Memory B cell (primary cell): ENCODE measurements around the gene FGD4.

Experiments
- ATAC-seq: fragments of 150-1000 bp; cut with Tn5 transposase; 2 replicates; pipeline ENCODE4 v1.10.0; 2021; ENCODE audit warnings: low read depth, mild to moderate bottlenecking, moderate library complexity
- DNase-seq, 2 donors: peaks; one replicate each; pipeline ENCODE4 v3.0.0; 2022; ENCODE audit warnings: low spot score in 2 of 2
- H3K27ac Mint-ChIP-seq: one replicate; pipeline ENCODE4 v1.8.0; 2022; ENCODE audit warnings: mild to moderate bottlenecking, moderate library complexity, mixed read lengths
- H3K27me3 Mint-ChIP-seq: one replicate; pipeline ENCODE4 v1.8.0; 2022; ENCODE audit warnings: mixed read lengths
- H3K36me3 Mint-ChIP-seq: one replicate; pipeline ENCODE4 v1.8.0; 2022; ENCODE audit warnings: mild to moderate bottlenecking, mixed read lengths
- H3K4me1 Mint-ChIP-seq: one replicate; pipeline ENCODE4 v1.8.0; 2022; ENCODE audit warnings: mixed read lengths
- H3K4me3 Mint-ChIP-seq: one replicate; pipeline ENCODE4 v1.8.0; 2022; ENCODE audit warnings: mild to moderate bottlenecking, moderate library complexity, mixed read lengths
- H3K9me3 Mint-ChIP-seq: one replicate; pipeline ENCODE4 v1.8.0; 2022; ENCODE audit warnings: mixed read lengths

FGD4 gene

GRCh38 chr12:32395026-32395425, 4.3 kb upstream of the FGD4 start:
- H3K4me1 Mint-ChIP-seq = peaks cover 8% of the 10 kb centered on the region
- no peak overlapping the region for H3K27ac Mint-ChIP-seq
- H3K9me3 Mint-ChIP-seq = no peaks in the 10 kb centered on the region
- H3K4me3 Mint-ChIP-seq = no peak overlapping the region
- DNase-seq (no peak), ATAC-seq (no peak)
- peaks cover 8% of the 10 kb centered on the region for H3K27me3 Mint-ChIP-seq
- H3K36me3 Mint-ChIP-seq = no peaks in the 10 kb centered on the region

GRCh38 chr12:32397696-32398095, 1.7 kb upstream of the FGD4 start:
- ATAC-seq = no peak
- peaks cover 5% of the 10 kb centered on the region for H3K27me3 Mint-ChIP-seq
- peaks cover 5% of the 10 kb centered on the region for H3K4me1 Mint-ChIP-seq
- no peak overlapping the region for H3K27ac Mint-ChIP-seq
- no peaks in the 10 kb centered on the region for H3K9me3 Mint-ChIP-seq
- no peaks in the 10 kb centered on the region for H3K36me3 Mint-ChIP-seq
- peak overlapping the region; percentile 21 for H3K4me3 Mint-ChIP-seq
- DNase-seq = no peak

GRCh38 chr12:32398181-32398580, 1.2 kb upstream of the FGD4 start:
- ATAC-seq (no peak), DNase-seq (no peak)
- Mint-ChIP-seq H3K27ac (no peak overlapping the region), H3K4me1 (peaks cover 5% of the 10 kb centered on the region), H3K27me3 (peaks cover 5% of the 10 kb centered on the region), H3K4me3 (peak overlapping the region; percentile 11), H3K9me3 (no peaks in the 10 kb centered on the region), H3K36me3 (no peaks in the 10 kb centered on the region)

DNA sequence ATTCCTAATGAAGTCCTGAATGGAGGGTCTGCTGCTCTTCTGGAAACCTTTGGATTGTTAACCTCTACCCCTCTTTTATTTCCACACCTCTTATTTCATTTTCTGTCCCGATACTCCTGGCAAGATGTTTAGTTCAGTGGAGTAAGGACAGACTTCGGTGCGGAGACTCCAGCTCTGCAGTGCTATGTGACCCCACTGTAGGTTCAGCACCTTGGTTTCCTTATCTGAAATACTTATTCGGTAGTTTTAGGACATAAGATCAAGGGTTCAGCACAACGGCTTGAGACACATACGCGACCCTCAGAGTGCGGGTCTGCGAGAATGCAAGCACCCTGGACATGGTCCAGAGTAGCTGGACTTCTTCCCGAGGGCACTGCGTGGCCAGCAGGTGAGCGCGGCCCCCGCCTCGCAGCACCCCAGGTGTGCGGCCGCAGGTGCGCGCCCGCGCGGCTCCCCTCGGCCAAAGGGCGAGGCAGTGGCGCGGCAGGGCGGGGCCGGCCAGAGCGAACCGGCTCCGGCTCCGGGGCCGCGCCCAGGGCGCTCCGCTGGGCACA, 465 bp upstream of the FGD4 start:
- no peak for DNase-seq
- peak overlapping the region; percentile 96 for H3K4me3 Mint-ChIP-seq
- no peaks in the 10 kb centered on the region for H3K9me3 Mint-ChIP-seq
- no peak for ATAC-seq
- peaks cover 5% of the 10 kb centered on the region for H3K27me3 Mint-ChIP-seq
- H3K36me3 Mint-ChIP-seq = no peaks in the 10 kb centered on the region
- no peak overlapping the region for H3K27ac Mint-ChIP-seq
- peaks cover 5% of the 10 kb centered on the region for H3K4me1 Mint-ChIP-seq

GRCh38 chr12:32400114-32400672, 835 bp downstream of the FGD4 start:
- ATAC-seq (no peak), DNase-seq (no peak)
- H3K27me3 Mint-ChIP-seq = peaks cover 5% of the 10 kb centered on the region
- no peaks in the 10 kb centered on the region for H3K36me3 Mint-ChIP-seq
- peaks cover 5% of the 10 kb centered on the region for H3K4me1 Mint-ChIP-seq
- peak overlapping the region; percentile 73 for H3K4me3 Mint-ChIP-seq
- no peaks in the 10 kb centered on the region for H3K9me3 Mint-ChIP-seq
- H3K27ac Mint-ChIP-seq = no peak overlapping the region

- no peak for ATAC-seq
- Mint-ChIP-seq H3K36me3 (no peaks in the 10 kb centered on the region), H3K27ac (no peak overlapping the region), H3K27me3 (peaks cover 5% of the 10 kb centered on the region), H3K4me1 (peaks cover 5% of the 10 kb centered on the region), H3K9me3 (no peaks in the 10 kb centered on the region), H3K4me3 (no peak overlapping the region)
- no peak for DNase-seq
Measured at GRCh38 chr12:32400866-32401265, 1.5 kb downstream of the FGD4 start.

DNA sequence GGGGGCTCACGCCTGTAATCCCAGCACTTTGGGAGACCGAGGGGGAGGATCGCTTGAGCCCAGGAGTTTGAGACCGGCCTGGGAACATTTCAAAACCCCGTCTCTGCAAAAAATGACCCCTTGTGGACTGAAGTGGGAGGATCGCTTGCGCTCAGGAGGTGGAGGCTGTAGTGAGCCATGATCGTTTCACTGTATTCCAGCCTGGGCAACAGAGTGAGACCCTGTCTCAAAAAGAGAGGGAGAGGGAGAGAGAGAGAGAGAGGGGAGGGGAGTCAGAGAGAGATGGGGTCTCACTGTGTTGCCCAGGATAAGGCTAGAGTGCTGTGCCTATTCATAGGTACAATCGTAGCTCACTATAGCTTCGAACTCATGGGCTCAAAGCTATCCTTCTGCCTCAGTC, 2.8 kb downstream of the FGD4 start:
- DNase-seq (no peak), ATAC-seq (no peak)
- no peaks in the 10 kb centered on the region for H3K9me3 Mint-ChIP-seq
- no peak overlapping the region for H3K27ac Mint-ChIP-seq
- H3K36me3 Mint-ChIP-seq = no peaks in the 10 kb centered on the region
- H3K4me1 Mint-ChIP-seq = peaks cover 5% of the 10 kb centered on the region
- no peak overlapping the region for H3K4me3 Mint-ChIP-seq
- peaks cover 2% of the 10 kb centered on the region for H3K27me3 Mint-ChIP-seq

- H3K27ac Mint-ChIP-seq = no peak overlapping the region
- DNase-seq = no peak
- no peak for ATAC-seq
- peaks cover 5% of the 10 kb centered on the region for H3K4me1 Mint-ChIP-seq
- no peaks in the 10 kb centered on the region for H3K9me3 Mint-ChIP-seq
- no peaks in the 10 kb centered on the region for H3K36me3 Mint-ChIP-seq
- no peak overlapping the region for H3K4me3 Mint-ChIP-seq
- H3K27me3 Mint-ChIP-seq = peaks cover 7% of the 10 kb centered on the region
Measured at GRCh38 chr12:32402946-32403345, 3.6 kb downstream of the FGD4 start.

DNA sequence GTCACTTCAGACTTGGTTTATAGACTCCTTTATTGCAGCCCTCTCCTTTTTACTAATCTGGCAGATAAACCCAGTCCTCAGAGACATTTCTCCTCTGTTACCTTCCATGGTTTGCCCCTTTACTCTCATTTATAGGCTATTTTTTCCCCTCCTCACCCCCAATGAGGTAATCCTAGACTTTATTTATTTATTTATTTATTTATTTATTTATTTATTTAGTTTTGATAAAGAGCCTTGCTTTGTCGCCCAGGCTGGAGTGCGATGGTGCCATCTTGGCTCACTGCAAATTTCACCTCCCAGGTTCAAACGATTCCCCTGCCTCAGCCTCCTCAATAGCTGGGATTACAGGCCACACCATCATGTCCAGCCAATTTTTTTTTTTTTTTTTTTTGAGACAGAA, 8.4 kb downstream of the FGD4 start:
- peaks cover 7% of the 10 kb centered on the region for H3K4me1 Mint-ChIP-seq
- ATAC-seq (no peak), DNase-seq (no peak)
- no peak overlapping the region for H3K27ac Mint-ChIP-seq
- no peak overlapping the region for H3K4me3 Mint-ChIP-seq
- no peaks in the 10 kb centered on the region for H3K9me3 Mint-ChIP-seq
- no peaks in the 10 kb centered on the region for H3K36me3 Mint-ChIP-seq
- peaks cover 13% of the 10 kb centered on the region for H3K27me3 Mint-ChIP-seq

DNA sequence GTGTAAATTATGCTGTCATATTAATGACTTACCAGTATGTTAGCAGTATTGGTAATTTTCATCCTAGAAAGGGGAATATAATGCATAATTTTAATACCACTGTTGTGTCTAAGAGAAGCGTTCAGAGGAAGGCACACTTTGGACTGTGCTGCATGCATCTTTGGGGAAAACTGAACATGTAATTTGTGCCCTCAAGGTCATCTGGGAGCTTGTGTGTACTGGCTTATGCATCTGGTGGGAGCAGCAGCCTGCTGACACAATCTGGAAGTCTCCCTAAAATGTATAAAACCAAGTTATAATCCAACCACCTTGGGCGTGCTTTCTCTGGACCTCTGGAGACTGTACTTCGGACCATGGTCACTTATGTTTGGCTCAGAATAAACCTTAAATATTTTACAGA, 14.1 kb downstream of the FGD4 start:
- Mint-ChIP-seq H3K4me1 (peaks cover 6% of the 10 kb centered on the region), H3K9me3 (no peaks in the 10 kb centered on the region), H3K27me3 (peaks cover 7% of the 10 kb centered on the region), H3K4me3 (no peak overlapping the region), H3K27ac (no peak overlapping the region), H3K36me3 (no peaks in the 10 kb centered on the region)
- no peak for ATAC-seq
- DNase-seq = no peak

DNA sequence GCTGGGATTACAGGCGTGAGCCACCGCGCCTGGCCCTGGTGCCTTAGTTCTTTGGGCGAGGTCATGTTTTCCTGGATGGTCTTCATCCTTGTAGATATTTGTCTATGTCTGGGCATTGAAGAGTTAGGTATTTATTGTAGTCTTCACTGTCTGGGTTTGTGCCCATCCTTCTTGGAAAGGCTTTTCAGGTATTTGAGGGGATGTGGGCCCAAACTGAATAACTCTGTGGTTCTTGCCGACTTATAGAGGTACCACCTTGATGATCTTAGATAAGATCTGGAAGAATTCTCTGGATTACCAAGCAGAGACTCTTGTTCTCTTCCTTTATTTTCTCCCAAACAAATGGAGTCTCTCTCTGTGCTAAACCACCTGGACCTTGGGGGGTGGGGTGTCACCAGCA, 18.9 kb downstream of the FGD4 start:
- Mint-ChIP-seq H3K36me3 (no peaks in the 10 kb centered on the region), H3K27ac (no peak overlapping the region), H3K4me1 (no peaks in the 10 kb centered on the region), H3K4me3 (no peak overlapping the region), H3K27me3 (no peaks in the 10 kb centered on the region), H3K9me3 (no peaks in the 10 kb centered on the region)
- ATAC-seq (no peak), DNase-seq (no peak)

DNA sequence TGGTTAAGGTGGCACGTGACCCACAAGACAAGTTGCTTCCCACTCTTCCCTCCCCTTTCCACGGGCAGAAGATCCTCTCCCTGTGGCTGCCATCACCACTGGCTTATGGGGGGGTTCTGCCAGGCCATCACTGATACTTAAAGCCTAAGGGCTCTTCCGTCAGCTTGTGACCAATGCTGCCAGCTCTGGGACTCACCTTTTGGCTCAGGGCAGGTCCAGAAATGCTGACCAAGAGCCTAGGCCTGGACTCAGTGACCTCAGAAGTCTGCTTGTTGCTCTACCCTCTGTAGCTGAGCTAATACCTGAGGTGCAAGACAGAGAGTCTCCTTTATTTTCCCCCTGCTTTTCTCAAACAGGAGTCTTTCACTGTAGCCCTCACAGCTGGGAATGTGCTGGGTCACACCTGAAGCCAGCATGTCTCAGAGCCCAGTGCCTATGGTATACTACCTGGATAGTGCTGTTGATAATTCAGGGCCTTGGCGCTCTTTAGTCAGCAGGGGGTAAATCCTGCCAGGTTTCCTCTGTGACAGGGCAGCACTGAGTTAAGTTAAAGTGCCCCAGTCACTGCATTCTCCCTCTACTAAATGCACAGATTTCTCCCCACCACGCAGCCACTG, 19.7 kb downstream of the FGD4 start:
- no peak for DNase-seq
- no peak for ATAC-seq
- H3K27ac Mint-ChIP-seq = no peak overlapping the region
- no peak overlapping the region for H3K4me3 Mint-ChIP-seq
- H3K36me3 Mint-ChIP-seq = no peaks in the 10 kb centered on the region
- H3K9me3 Mint-ChIP-seq = no peaks in the 10 kb centered on the region
- H3K4me1 Mint-ChIP-seq = no peaks in the 10 kb centered on the region
- H3K27me3 Mint-ChIP-seq = no peaks in the 10 kb centered on the region

DNA sequence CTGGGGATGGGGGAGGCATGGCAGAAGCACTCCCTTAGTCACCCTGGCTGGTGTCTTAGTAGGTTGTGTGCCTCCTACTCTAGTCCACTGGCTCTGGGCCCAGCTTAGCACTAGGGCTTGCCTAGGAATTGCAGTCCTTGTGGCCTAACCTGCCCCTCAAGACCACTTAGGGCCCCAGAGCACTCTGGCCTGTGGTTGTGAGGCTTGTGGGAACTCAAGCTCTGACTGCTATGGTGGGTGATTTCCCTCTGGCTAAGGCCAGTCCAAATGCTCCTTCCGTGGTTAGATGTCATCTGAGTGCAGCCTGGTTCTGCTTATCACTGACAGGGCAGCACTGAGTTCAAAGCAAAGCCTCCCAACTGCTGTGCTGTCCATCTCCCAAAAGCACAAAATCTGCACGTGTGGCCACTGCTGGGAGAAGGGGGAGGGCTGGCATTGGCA, 20.2 kb downstream of the FGD4 start:
- no peak overlapping the region for H3K27ac Mint-ChIP-seq
- H3K4me1 Mint-ChIP-seq = no peaks in the 10 kb centered on the region
- no peaks in the 10 kb centered on the region for H3K27me3 Mint-ChIP-seq
- H3K4me3 Mint-ChIP-seq = no peak overlapping the region
- DNase-seq = no peak
- ATAC-seq = no peak
- no peaks in the 10 kb centered on the region for H3K9me3 Mint-ChIP-seq
- H3K36me3 Mint-ChIP-seq = no peaks in the 10 kb centered on the region

GRCh38 chr12:32420356-32420755, 21.0 kb downstream of the FGD4 start:
- Mint-ChIP-seq H3K27ac (peak overlapping the region; percentile 42), H3K9me3 (no peaks in the 10 kb centered on the region), H3K27me3 (no peaks in the 10 kb centered on the region), H3K36me3 (no peaks in the 10 kb centered on the region), H3K4me3 (no peak overlapping the region), H3K4me1 (no peaks in the 10 kb centered on the region)
- ATAC-seq (no peak), DNase-seq (no peak)

GRCh38 chr12:32423559-32423958, 24.2 kb downstream of the FGD4 start:
- Mint-ChIP-seq H3K4me3 (no peak overlapping the region), H3K36me3 (peaks cover 8% of the 10 kb centered on the region), H3K9me3 (peaks cover 11% of the 10 kb centered on the region), H3K4me1 (no peaks in the 10 kb centered on the region), H3K27me3 (peaks cover 2% of the 10 kb centered on the region), H3K27ac (no peak overlapping the region)
- DNase-seq (no peak), ATAC-seq (no peak)
